NOMO-1 treated with DMSO at 0.1 percent for 48 hours (cell line): ENCODE results near the gene HSPA2.
"Not testable (repeated sequence)": the region's sequence is repeated elsewhere in the genome, so short reads cannot be mapped to it uniquely, and the experiment has no call there.

ENCODE experiments used
- DNase-seq: peaks from one replicate; lab custom pipeline; 2025; ENCODE audit not compliant: unreplicated experiment; lab: John Stamatoyannopoulos, UW

HSPA2 gene

GRCh38 chr14:64558216-64558615, 17.7 kb downstream of the HSPA2 start:
- not testable (repeated sequence) for DNase-seq

DNA sequence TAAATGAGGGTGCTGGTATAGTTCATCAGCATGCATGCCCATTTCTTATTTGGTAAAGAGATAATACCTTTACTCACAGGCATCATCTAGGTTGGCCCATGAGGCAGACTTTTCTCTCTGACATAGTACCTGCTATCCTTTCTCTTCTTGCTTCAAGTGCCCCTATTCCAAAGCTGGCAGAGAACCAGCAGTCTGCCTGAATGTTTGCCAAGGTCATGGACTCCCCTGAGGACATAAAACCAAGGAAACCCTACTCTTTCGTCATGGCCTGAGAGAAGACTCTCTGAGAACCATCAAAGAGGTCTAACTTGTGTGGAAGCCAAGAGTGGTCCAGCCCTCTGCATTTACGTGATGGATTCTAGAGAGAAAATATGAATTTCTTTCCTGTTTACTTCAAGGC, 21.1 kb downstream of the HSPA2 start:
- no peak for DNase-seq

- no peak for DNase-seq
Observed at GRCh38 chr14:64562436-64562835, 21.9 kb downstream of the HSPA2 start.

GRCh38 chr14:64563696-64564095, 23.2 kb downstream of the HSPA2 start:
- no peak for DNase-seq

DNA sequence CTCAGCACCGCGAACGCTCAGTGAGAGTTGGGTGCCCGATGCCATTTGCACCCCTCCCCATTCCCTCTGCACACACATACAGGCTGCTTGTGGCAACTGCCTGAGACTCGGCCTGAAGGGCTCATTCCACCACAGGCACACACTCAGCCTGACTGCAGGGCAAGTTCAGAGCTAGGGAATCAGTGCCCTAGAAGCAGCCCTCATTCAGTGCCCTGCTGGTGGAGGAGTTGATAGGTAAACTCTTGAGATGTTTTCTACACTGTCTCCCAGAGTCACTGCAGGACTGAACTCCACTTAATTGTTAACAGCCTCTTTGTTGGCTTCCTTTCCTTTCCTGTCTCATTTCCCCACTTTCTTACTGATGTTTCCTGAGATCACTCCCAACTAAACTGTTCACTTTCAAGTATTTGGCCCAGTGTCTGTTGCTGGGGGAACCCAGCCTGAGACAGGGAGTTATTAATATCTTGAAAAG, 26.1 kb downstream of the HSPA2 start:
- DNase-seq = no peak

DNA sequence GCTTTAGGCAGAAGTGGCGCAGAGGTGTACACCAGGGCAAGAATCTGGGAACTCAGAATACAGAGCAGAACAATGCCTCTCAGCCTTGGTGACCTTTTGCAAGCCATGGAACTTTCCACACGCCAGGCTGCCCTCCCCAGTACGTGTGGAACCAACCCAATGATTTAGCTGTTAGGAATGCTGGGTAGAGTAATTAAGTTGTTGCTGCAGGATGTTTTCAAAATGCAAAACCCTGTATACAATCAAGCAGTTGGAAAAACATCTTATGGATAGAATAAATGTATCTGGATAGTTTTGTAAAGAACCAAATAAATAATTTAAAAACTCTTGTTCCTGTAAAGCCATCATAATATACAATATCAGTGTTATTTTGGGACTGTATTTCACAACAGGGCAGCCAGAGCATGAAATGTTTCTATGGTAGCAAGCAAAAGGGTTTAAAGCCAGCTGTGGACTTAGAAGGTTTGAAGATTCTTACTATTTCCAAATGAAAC, 28.6 kb downstream of the HSPA2 start:
- peak; percentile 41 for DNase-seq

- not testable (repeated sequence) for DNase-seq
Observed at GRCh38 chr14:64569646-64570045, 29.1 kb downstream of the HSPA2 start.

GRCh38 chr14:64572386-64573104, 32.0 kb downstream of the HSPA2 start:
- DNase-seq = no peak

DNA sequence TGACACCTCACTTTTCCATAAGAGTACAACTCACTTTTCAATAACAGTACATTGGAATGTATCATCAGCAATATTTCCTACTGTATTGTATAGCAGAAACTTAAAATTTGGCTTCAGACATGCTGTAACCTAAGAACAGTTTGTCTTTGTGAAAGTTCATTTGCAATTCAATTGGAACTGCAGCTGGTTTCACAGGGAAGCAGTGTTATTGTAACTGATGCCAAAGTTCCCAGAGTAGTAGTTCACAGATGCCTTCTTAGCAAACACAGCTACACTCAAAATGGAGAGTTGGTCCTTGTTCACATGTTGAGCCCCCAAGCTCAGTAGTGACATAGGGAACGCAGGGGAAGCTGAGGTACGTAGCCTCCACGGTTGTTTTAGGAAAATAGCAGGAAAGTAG, 32.6 kb downstream of the HSPA2 start:
- DNase-seq = no peak

DNA sequence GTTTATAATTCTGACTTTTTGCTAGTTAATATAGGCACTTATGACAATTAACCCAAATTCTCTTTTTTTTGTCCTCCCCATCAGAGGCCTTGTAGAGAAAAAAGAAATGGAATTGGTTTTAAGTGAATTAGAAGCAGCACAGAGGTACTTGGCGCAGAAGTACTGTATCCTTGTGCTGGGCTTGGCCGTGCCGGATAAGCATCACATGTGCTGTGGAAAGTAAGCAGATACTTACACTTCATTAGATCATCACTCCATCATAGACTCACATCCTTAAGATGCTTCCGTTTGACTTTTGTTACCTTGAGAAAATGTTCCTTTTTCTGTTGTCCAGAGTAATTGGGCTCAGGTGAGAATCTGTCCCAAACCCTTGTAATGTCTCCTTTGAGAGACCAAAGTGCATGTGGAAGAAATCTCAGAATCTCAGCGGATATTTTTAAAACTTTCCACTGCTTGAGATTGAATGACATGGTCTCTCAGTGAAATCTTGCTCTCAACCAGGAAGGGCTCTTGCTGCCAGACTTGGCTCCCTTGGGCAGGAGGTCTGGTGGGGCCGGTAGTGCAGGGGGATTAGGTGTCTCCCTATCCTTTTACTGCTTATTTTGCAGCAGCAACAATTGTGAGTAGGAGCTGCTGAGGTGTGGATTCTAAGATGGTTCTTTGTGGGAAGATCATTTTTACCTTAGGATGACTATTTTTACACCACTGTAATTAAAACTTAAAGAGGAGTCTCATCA, 34.0 kb downstream of the HSPA2 start:
- no peak for DNase-seq

- no peak for DNase-seq
Observed at GRCh38 chr14:64577211-64577610, 36.7 kb downstream of the HSPA2 start.

DNA sequence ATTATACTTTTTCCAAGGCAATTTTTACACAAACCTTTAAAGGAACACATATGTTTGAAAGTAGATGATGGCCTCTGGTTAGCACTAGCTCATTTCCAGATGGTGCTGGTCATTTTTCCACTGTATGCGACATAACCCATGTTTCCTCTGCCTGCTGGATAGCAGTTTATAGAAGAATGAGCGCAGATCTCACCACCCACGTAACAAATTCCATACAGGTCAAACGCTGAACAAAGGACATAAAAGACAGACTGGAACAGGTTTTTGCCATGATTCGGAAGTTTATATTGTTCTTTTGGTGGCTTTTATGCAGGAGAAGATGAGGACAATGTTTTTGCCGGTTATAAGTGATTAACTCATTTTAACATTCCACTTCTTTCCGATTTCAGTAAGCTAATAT, 39.9 kb downstream of the HSPA2 start:
- no peak for DNase-seq

GRCh38 chr14:64581363-64581762, 40.8 kb downstream of the HSPA2 start:
- DNase-seq = no peak

DNA sequence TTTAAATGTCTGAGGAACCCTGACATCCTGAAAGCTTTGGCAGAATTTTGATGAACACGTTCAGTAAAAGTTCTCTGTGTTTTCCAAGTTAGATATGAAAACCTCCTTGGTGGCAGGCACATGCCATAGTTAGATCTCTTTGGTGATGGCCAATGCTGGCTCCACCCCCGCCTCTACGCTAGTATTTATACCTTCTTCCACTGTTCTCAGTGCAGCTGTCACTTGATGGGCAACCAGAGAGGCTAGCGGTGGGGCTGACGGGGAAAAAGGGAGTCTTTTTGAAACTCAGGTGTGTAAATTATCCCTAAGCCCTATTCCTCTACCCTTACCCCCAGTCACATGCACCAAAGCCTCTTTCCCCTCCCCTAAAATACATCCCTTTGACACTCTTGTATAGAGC, 41.3 kb downstream of the HSPA2 start:
- DNase-seq = no peak

GRCh38 chr14:64584190-64584589, 43.6 kb downstream of the HSPA2 start:
- no peak for DNase-seq

- no peak for DNase-seq
Observed at GRCh38 chr14:64591809-64592208, 51.3 kb downstream of the HSPA2 start.
